Stomach (tissue), 4 donors: ENCODE results near the gene ENOX1.

Experiments used
- CTCF ChIP-seq, 7 experiments: fragments of 450-650 bp in 4 of 7; fragments of 200-600 bp in 3 of 7; sonication (generic) in 3 of 7; IDR thresholded peaks; one replicate each; pipeline ENCODE4 v1.5.1; 2016 to 2019; ENCODE audit warnings: antibody characterized with exemption in 7 of 7, control low read depth in 2 of 7, mild to moderate bottlenecking in 1 of 7
- EP300 ChIP-seq: sonication (generic); formaldehyde crosslinking; IDR thresholded peaks from one replicate; pipeline ENCODE4 v1.6.1; 2017; ENCODE audit warnings: antibody characterized with exemption
- POLR2A ChIP-seq, 4 donors: fragments of 450-650 bp; IDR thresholded peaks; one replicate each; pipeline ENCODE4 v1.6.1; 2016; ENCODE audit warnings: antibody characterized with exemption in 4 of 4, control low read depth in 2 of 4, mild to moderate bottlenecking in 1 of 4, moderate library complexity in 1 of 4
- POLR2AphosphoS5 ChIP-seq, 3 donors: sonication (generic); formaldehyde crosslinking; IDR thresholded peaks; one replicate each; pipeline ENCODE4 v1.6.1; 2016; ENCODE audit warnings: antibody characterized with exemption in 3 of 3

- no peak for TF ChIP-seq CTCF (IDR thresholded peaks at IDR 0.05)
- TF ChIP-seq POLR2A (IDR thresholded peaks at IDR 0.05): no peak
- no peak for TF ChIP-seq POLR2AphosphoS5 (IDR thresholded peaks at IDR 0.05)
- TF ChIP-seq EP300: no peak
Observed at GRCh38 chr13:43389983-43390382, 396.8 kb downstream of the ENOX1 start.
